Measurements from ENCODE around the gene EPB41L2.

EPB41L2 gene

GRCh38 chr6:130824978-130825694 lies 237.9 kb downstream of the EPB41L2 start:
- TF ChIP-seq TAF1 (IDR thresholded peaks at IDR 0.05; ENCODE audit: borderline replicate concordance, insufficient read depth, low read length): no peak
- TF ChIP-seq POLR2AphosphoS5 (IDR thresholded peaks at IDR 0.05; ENCODE audit: low read depth, low read length): no peak
- TF ChIP-seq FOXP2 (optimal IDR thresholded peaks at IDR 0.05; ENCODE audit: borderline replicate concordance, extremely low read depth, extremely low read length, insufficient read depth): no peak
- TF ChIP-seq REST (IDR thresholded peaks at IDR 0.05; ENCODE audit: insufficient read depth in 1 of 2, low read depth in 2 of 2, low read length in 2 of 2): no peak
- TF ChIP-seq SIN3A (IDR thresholded peaks at IDR 0.05; ENCODE audit: borderline replicate concordance, insufficient read depth, low read length): no peak

GRCh38 chr6:130822736-130823135 lies 240.3 kb downstream of the EPB41L2 start:
- TF ChIP-seq POLR2AphosphoS5 (IDR thresholded peaks at IDR 0.05; ENCODE audit: low read depth, low read length) (no peak), TAF1 (IDR thresholded peaks at IDR 0.05; ENCODE audit: borderline replicate concordance, insufficient read depth, low read length) (no peak), SIN3A (IDR thresholded peaks at IDR 0.05; ENCODE audit: borderline replicate concordance, insufficient read depth, low read length) (no peak), REST (IDR thresholded peaks at IDR 0.05; ENCODE audit: insufficient read depth in 1 of 2, low read depth in 2 of 2, low read length in 2 of 2) (no peak), FOXP2 (optimal IDR thresholded peaks at IDR 0.05; ENCODE audit: borderline replicate concordance, extremely low read depth, extremely low read length, insufficient read depth) (no peak)

- TF ChIP-seq SIN3A (IDR thresholded peaks at IDR 0.05; ENCODE audit: borderline replicate concordance, insufficient read depth, low read length) (no peak), FOXP2 (optimal IDR thresholded peaks at IDR 0.05; ENCODE audit: borderline replicate concordance, extremely low read depth, extremely low read length, insufficient read depth) (no peak)
These were observed 247.6 kb downstream of the EPB41L2 start for GRCh38 chr6:130815200-130816071.

GRCh38 chr6:130814506-130814905 lies 248.5 kb downstream of the EPB41L2 start:
- TF ChIP-seq REST (IDR thresholded peaks at IDR 0.05; ENCODE audit: insufficient read depth in 1 of 2, low read depth in 2 of 2, low read length in 2 of 2): no peak
- no peak for TF ChIP-seq FOXP2 (optimal IDR thresholded peaks at IDR 0.05; ENCODE audit: borderline replicate concordance, extremely low read depth, extremely low read length, insufficient read depth)
- no peak for TF ChIP-seq POLR2AphosphoS5 (IDR thresholded peaks at IDR 0.05; ENCODE audit: low read depth, low read length)
- TF ChIP-seq SIN3A (IDR thresholded peaks at IDR 0.05; ENCODE audit: borderline replicate concordance, insufficient read depth, low read length): no peak
- no peak for TF ChIP-seq TAF1 (IDR thresholded peaks at IDR 0.05; ENCODE audit: borderline replicate concordance, insufficient read depth, low read length)

- TF ChIP-seq REST (IDR thresholded peaks at IDR 0.05; ENCODE audit: insufficient read depth in 1 of 2, low read depth in 2 of 2, low read length in 2 of 2) (no peak), FOXP2 (optimal IDR thresholded peaks at IDR 0.05; ENCODE audit: borderline replicate concordance, extremely low read depth, extremely low read length, insufficient read depth) (no peak), POLR2AphosphoS5 (IDR thresholded peaks at IDR 0.05; ENCODE audit: low read depth, low read length) (no peak), SIN3A (IDR thresholded peaks at IDR 0.05; ENCODE audit: borderline replicate concordance, insufficient read depth, low read length) (no peak), TAF1 (IDR thresholded peaks at IDR 0.05; ENCODE audit: borderline replicate concordance, insufficient read depth, low read length) (no peak)
These were observed 251.1 kb downstream of the EPB41L2 start for GRCh38 chr6:130811932-130812331.
